SJCRH30 (cell line): ENCODE measurements around the gene BZW2. TPM values are rescaled to one million over a fixed set of nuclear protein-coding genes. Genes with fewer than 3 reads are reported as not detected.

Experiments used
- DNase-seq, 2 experiments: peaks; one replicate each; pipeline ENCODE4 v3.0.0-alpha.2; 2015 to 2020
- H3K27ac ChIP-seq: fragments of 250-450 bp; sonication (Bioruptor Pico); 2 replicates; pipeline ENCODE4 v1.5.1; 2020; ENCODE audit warnings: mild to moderate bottlenecking, moderate library complexity
- H3K27me3 ChIP-seq: fragments of 250-450 bp; sonication (Bioruptor Pico); 2 replicates; pipeline ENCODE4 v1.5.1; 2020; ENCODE audit warnings: mild to moderate bottlenecking, moderate library complexity
- H3K36me3 ChIP-seq: fragments of 250-450 bp; sonication (Bioruptor Pico); 2 replicates; pipeline ENCODE4 v1.5.1; 2020; ENCODE audit warnings: mild to moderate bottlenecking, moderate library complexity
- H3K4me1 ChIP-seq: fragments of 250-450 bp; sonication (Bioruptor Pico); 2 replicates; pipeline ENCODE4 v1.5.1; 2020; ENCODE audit warnings: mild to moderate bottlenecking, moderate library complexity
- H3K4me3 ChIP-seq: fragments of 250-450 bp; sonication (Bioruptor Pico); 2 replicates; pipeline ENCODE4 v1.5.1; 2020; ENCODE audit warnings: mild to moderate bottlenecking, moderate library complexity
- H3K9me3 ChIP-seq: fragments of 250-450 bp; sonication (Bioruptor Pico); replicated peaks from 2 replicates; pipeline ENCODE4 v1.5.1; 2020; ENCODE audit warnings: mild to moderate bottlenecking, moderate library complexity
- total RNA-seq: library from RNA; depleted of rRNA; stranded (reverse); fragments of >200 nt; shearing (Covaris generic); gene quantifications from 2 replicates; pipeline ENCODE4 v1.2.3, GENCODE V29; 2014; rRNA removed

BZW2 gene
- total RNA-seq, 1 experiment from 2014 or later: 156 TPM

DNA sequence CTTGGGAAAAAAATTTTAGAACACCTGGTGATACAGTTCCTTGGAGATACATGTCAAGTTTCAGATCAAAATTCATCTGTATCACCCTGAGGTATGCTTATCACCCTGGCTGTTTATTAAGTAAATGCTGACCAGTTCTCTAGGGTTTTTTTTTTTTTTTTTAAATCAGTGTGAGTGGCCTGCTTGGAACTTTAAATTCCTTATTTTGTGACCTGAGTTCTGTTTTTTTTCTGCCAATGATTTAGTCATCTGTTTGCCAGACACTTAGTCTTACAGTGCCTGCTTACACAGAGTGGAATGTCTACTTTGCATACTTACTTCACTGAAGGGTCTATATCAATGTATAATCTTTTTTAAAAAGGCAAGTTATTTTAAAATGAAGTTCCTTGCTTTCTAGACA is 109.4 kb downstream of the BZW2 start:
- no peaks in the 10 kb centered on the region for H3K4me1 ChIP-seq
- no peak overlapping the region for H3K4me3 ChIP-seq
- no peaks in the 10 kb centered on the region for H3K9me3 ChIP-seq
- no peaks in the 10 kb centered on the region for H3K36me3 ChIP-seq
- H3K27ac ChIP-seq: no peak overlapping the region
- DNase-seq: no peak
- H3K27me3 ChIP-seq: no peaks in the 10 kb centered on the region

Other genes starting within 250 kb of the BZW2 start
- gene CRPPA, start 224.6 kb upstream of the BZW2 start, total RNA-seq: 8.8 and 9.3 TPM in 2 replicates
- gene SOSTDC1, start 180.4 kb upstream of the BZW2 start, total RNA-seq: 6.2 and 7.3 TPM in 2 replicates
- gene LRRC72, start 119.4 kb upstream of the BZW2 start, total RNA-seq: not detected in 2 replicates
- 34.1 and 36.6 TPM in 2 replicates for gene ANKMY2, start 427 bp upstream of the BZW2 start, total RNA-seq
- gene TSPAN13, start 107.6 kb downstream of the BZW2 start, total RNA-seq: 2.1 and 2.2 TPM in 2 replicates
- gene AGR2, start 158.8 kb downstream of the BZW2 start, total RNA-seq: not detected in 2 replicates
- not detected in 2 replicates for gene AGR3, start 235.8 kb downstream of the BZW2 start, total RNA-seq